A549 (cell line): ENCODE data around the gene CYP8B1. TPM values are rescaled to one million over a fixed set of nuclear protein-coding genes. Genes with fewer than 3 reads are reported as not detected.

Source experiments
- ATAC-seq, 2 experiments: fragments of 200-7000 bp in 1 of 2; fragments of >200 bp in 1 of 2; cut with Nextera tagmentation in 1 of 2; cut with Tn5 transposase in 1 of 2; 3 replicates each; pipeline versions ENCODE4 v1.8.0 to v1.9.1; 2018 to 2020; ENCODE audit warnings: mild to moderate bottlenecking in 1 of 2, moderate library complexity in 1 of 2
- CTCF ChIA-PET: fragments of 300-600 bp; sonication (Branson Sonifier 250); formaldehyde crosslinking; extraction: SDS; loops from one replicate; lab custom pipeline; 2021; ENCODE audit warnings: antibody characterized with exemption, inconsistent platforms; lab: Yijun Ruan, JAX
- POLR2A ChIA-PET: fragments of 350-600 bp; formaldehyde crosslinking; extraction: SDS; loops from one replicate; lab custom pipeline; 2021; ENCODE audit warnings: antibody characterized with exemption, inconsistent platforms; lab: Yijun Ruan, JAX
- DNase-seq, 2 experiments: peaks; one replicate each; pipeline versions ENCODE4 v3.0.0 to v3.0.0-alpha.2; 2011 to 2016; ENCODE audit warnings: low read depth in 1 of 2, low spot score in 1 of 2
- FAIRE-seq: peaks from 2 replicates; lab custom pipeline; 2011; peaks lifted over from hg19 to GRCh38; lab: Jason Lieb, UNC
- H3K27ac ChIP-seq, 2 experiments: fragments of >200 bp; sonication (Bioruptor Twin); formaldehyde crosslinking; 3 replicates each; pipeline ENCODE4 v1.5.1; 2016 to 2017
- H3K4me1 ChIP-seq: fragments of >200 bp; sonication (Bioruptor Twin); formaldehyde crosslinking; 3 replicates; pipeline ENCODE4 v1.6.1; 2016
- H3K4me2 ChIP-seq: fragments of >200 bp; sonication (Bioruptor Twin); formaldehyde crosslinking; 3 replicates; pipeline ENCODE4 v1.6.1; 2016
- H3K4me3 ChIP-seq: fragments of >200 bp; sonication (Bioruptor Twin); formaldehyde crosslinking; 3 replicates; pipeline ENCODE4 v1.5.1; 2016
- H3K9me3 ChIP-seq: fragments of >200 bp; sonication (Bioruptor Twin); formaldehyde crosslinking; 3 replicates; pipeline ENCODE4 v1.6.1; 2016
- ATOH8 ChIP-seq: fragments of 250-450 bp; sonication (Bioruptor Pico); IDR thresholded peaks from 2 replicates; pipeline ENCODE4 v1.5.0; 2020; ENCODE audit warnings: low read depth, mild to moderate bottlenecking, moderate library complexity
- BHLHE40 ChIP-seq: IDR thresholded peaks from 2 replicates; pipeline ENCODE4 v1.6.1; 2012; ENCODE audit warnings: low read depth, low read length, inconsistent platforms
- CBX2 ChIP-seq: fragments of 200-600 bp; sonication (generic); IDR thresholded peaks from 2 replicates; pipeline ENCODE4 v1.6.1; 2016; ENCODE audit warnings: low read depth, mild to moderate bottlenecking, borderline replicate concordance
- CBX8 ChIP-seq: fragments of 200-600 bp; sonication (generic); IDR thresholded peaks from 2 replicates; pipeline ENCODE4 v1.6.1; 2016
- CHD4 ChIP-seq: fragments of 200-600 bp; sonication (generic); IDR thresholded peaks from 2 replicates; pipeline ENCODE4 v1.6.1; 2016; ENCODE audit warnings: antibody characterized with exemption, mild to moderate bottlenecking, borderline replicate concordance
- CTCF ChIP-seq: fragments of >200 bp; sonication (Bioruptor Twin); formaldehyde crosslinking; IDR thresholded peaks from 3 replicates; pipeline ENCODE4 v1.5.1; 2016
- E2F6 ChIP-seq: IDR thresholded peaks from 2 replicates; pipeline ENCODE4 v1.6.1; 2012; ENCODE audit warnings: low read depth, borderline replicate concordance
- EP300 ChIP-seq, 2 experiments: fragments of >200 bp; sonication (Bioruptor Twin); formaldehyde crosslinking; IDR thresholded peaks; 2 replicates in 1 of 2; 3 replicates in 1 of 2; pipeline ENCODE4 v1.6.1; 2016 to 2017
- FOSB ChIP-seq: fragments of 250-450 bp; sonication (Bioruptor Pico); IDR thresholded peaks from 2 replicates; pipeline ENCODE4 v1.5.0; 2020; ENCODE audit warnings: mild to moderate bottlenecking, moderate library complexity
- FOSL2 ChIP-seq, 2 experiments: fragments of 450-650 bp in 1 of 2; fragments of >200 bp in 1 of 2; sonication (Bioruptor Twin) in 1 of 2; formaldehyde crosslinking; IDR thresholded peaks; 2 replicates each; pipeline versions ENCODE4 v1.5.0 to v1.6.1; 2016 to 2020; ENCODE audit warnings: mild to moderate bottlenecking in 1 of 2, moderate library complexity in 1 of 2
- FOXS1 ChIP-seq: fragments of 250-450 bp; sonication (Bioruptor Pico); IDR thresholded peaks from 2 replicates; pipeline ENCODE4 v1.5.0; 2020; ENCODE audit warnings: mild to moderate bottlenecking, moderate library complexity
- GATA3 ChIP-seq: IDR thresholded peaks from 2 replicates; pipeline ENCODE4 v1.6.1; 2012; ENCODE audit warnings: borderline replicate concordance
- HOXB13 ChIP-seq: fragments of 250-450 bp; sonication (Bioruptor Pico); IDR thresholded peaks from 2 replicates; pipeline ENCODE4 v1.5.0; 2020; ENCODE audit warnings: low read depth, mild to moderate bottlenecking, moderate library complexity
- MAFK ChIP-seq: fragments of 450-650 bp; IDR thresholded peaks from 2 replicates; pipeline ENCODE4 v1.6.1; 2014; ENCODE audit not compliant: partially characterized antibody
- MAX ChIP-seq: IDR thresholded peaks from 2 replicates; pipeline ENCODE4 v1.6.1; 2012
- MAZ ChIP-seq: fragments of 150-350 bp; IDR thresholded peaks from 2 replicates; pipeline ENCODE4 v1.6.1; 2014; ENCODE audit warnings: antibody characterized with exemption, low read depth, low read length, borderline replicate concordance
- PBX3 ChIP-seq: IDR thresholded peaks from 2 replicates; pipeline ENCODE4 v1.6.1; 2012
- POLR2A ChIP-seq: IDR thresholded peaks from 2 replicates; pipeline ENCODE4 v1.6.1; 2012; ENCODE audit warnings: mild to moderate bottlenecking, low read length
- RAD21 ChIP-seq, 2 experiments: fragments of >200 bp in 1 of 2; sonication (Bioruptor Twin) in 1 of 2; formaldehyde crosslinking in 1 of 2; IDR thresholded peaks in 1 of 2; conservative IDR thresholded peaks in 1 of 2; 2 replicates in 1 of 2; 3 replicates in 1 of 2; pipeline ENCODE4 v1.6.1; 2012 to 2018; ENCODE audit warnings: inconsistent platforms in 1 of 2
- REST ChIP-seq: fragments of 200-600 bp; sonication (generic); IDR thresholded peaks from 2 replicates; pipeline ENCODE4 v1.6.1; 2016; ENCODE audit warnings: antibody characterized with exemption, mild to moderate bottlenecking, moderate library complexity
- TP53 ChIP-seq: fragments of 250-450 bp; sonication (Bioruptor Pico); IDR thresholded peaks from 2 replicates; pipeline ENCODE4 v1.5.0; 2021; ENCODE audit warnings: mild to moderate bottlenecking, moderate library complexity
- USF2 ChIP-seq: fragments of 450-650 bp; IDR thresholded peaks from 2 replicates; pipeline ENCODE4 v1.6.1; 2014; ENCODE audit warnings: antibody characterized with exemption
- ZC3H11A ChIP-seq: fragments of 450-650 bp; IDR thresholded peaks from 2 replicates; pipeline ENCODE4 v1.6.1; 2014; ENCODE audit warnings: antibody characterized with exemption, mild to moderate bottlenecking
- ZSCAN20 ChIP-seq: fragments of 250-450 bp; sonication (Bioruptor Pico); IDR thresholded peaks from 2 replicates; pipeline ENCODE4 v1.8.0; 2022; ENCODE audit warnings: mild to moderate bottlenecking, moderate library complexity
- WGBS: methylation state at CpG from one replicate; pipeline ENCODE4 v1.1.6; 2017; ENCODE audit errors: missing lambda C conversion rate; 5-methylcytosine and 5-hydroxymethylcytosine counted together
- polyA plus RNA-seq, 4 experiments: library from polyadenylated mRNA; depleted of rRNA in 3 of 4; stranded (reverse); fragments of >200 nt; fragmentation: RNase III in 1 of 4; extraction: RNeasy Plus Mini Kit Qiagen cat#74134 plus additional on column Dnase treatment in 1 of 4; gene quantifications; 2 replicates in 3 of 4; 3 replicates in 1 of 4; pipeline ENCODE4 v1.2.3, GENCODE V29; 2011 to 2017

The CYP8B1 gene
- polyA plus RNA-seq, 2 of the 4 experiments (the other 2 are of a cell fraction) = not detected

GRCh38 chr3:42892169-42892568 lies 16.5 kb upstream of the CYP8B1 start:
- WGBS = 57% methylated on average over 1 of the region's 1 CpG
- no peak overlapping the region for H3K27ac ChIP-seq
- DNase-seq = no peak
- no peak for TF ChIP-seq HOXB13 (CRISPR knock-in tag)
- no peak for TF ChIP-seq BHLHE40
- TF ChIP-seq RAD21 (conservative IDR thresholded peaks at IDR 0.05 in 1 of 2, IDR thresholded peaks at IDR 0.05 in 1 of 2) = no peak
- no peak for TF ChIP-seq CBX8
- no peak for TF ChIP-seq MAX
- no peak for TF ChIP-seq GATA3
- no peak for TF ChIP-seq CBX2
- TF ChIP-seq TP53 (CRISPR knock-in tag) = no peak
- no peak for TF ChIP-seq MAFK
- TF ChIP-seq FOSB (CRISPR knock-in tag) = no peak
- no peak for TF ChIP-seq PBX3
- TF ChIP-seq ATOH8 (CRISPR knock-in tag) = no peak
- TF ChIP-seq ZC3H11A = no peak
- TF ChIP-seq FOXS1 (CRISPR knock-in tag) = no peak
- no peak for TF ChIP-seq USF2
- no peak overlapping the region for H3K4me3 ChIP-seq
- H3K4me2 ChIP-seq = no peak overlapping the region
- ChIA-PET POLR2A (no interaction called here), CTCF (no interaction called here)
- FAIRE-seq = no peak
- no peak for ATAC-seq
- no peaks in the 10 kb centered on the region for H3K4me1 ChIP-seq
- H3K9me3 ChIP-seq = no peaks in the 10 kb centered on the region

- DNase-seq = no peak
- no peaks in the 10 kb centered on the region for H3K4me1 ChIP-seq
- H3K27ac ChIP-seq = no peak overlapping the region
- ChIA-PET POLR2A (no interaction called here), CTCF (interaction anchor here (0.7 to 1.8 kb wide), 2 partner anchors 10 to 490 kb away, joined by 3 to 11 read pairs; no protein-coding TSS in a partner anchor)
- H3K9me3 ChIP-seq = no peaks in the 10 kb centered on the region
- no peak overlapping the region for H3K4me3 ChIP-seq
- no peak overlapping the region for H3K4me2 ChIP-seq
- WGBS = 100% methylated on average over 2 of the region's 2 CpGs
- no peak for ATAC-seq
- TF ChIP-seq TP53 (CRISPR knock-in tag) = no peak
- TF ChIP-seq POLR2A = no peak
- TF ChIP-seq USF2 = no peak
- no peak for TF ChIP-seq RAD21 (conservative IDR thresholded peaks at IDR 0.05 in 1 of 2, IDR thresholded peaks at IDR 0.05 in 1 of 2)
- no peak for TF ChIP-seq REST
- no peak for TF ChIP-seq ZSCAN20
- no peak for TF ChIP-seq MAFK
- no peak for TF ChIP-seq FOSL2 (IDR thresholded peaks at IDR 0.05)
- no peak for TF ChIP-seq FOSL2 (CRISPR knock-in tag; IDR thresholded peaks at IDR 0.05)
- no peak for TF ChIP-seq CHD4
- no peak for TF ChIP-seq MAZ
- no peak for TF ChIP-seq FOXS1 (CRISPR knock-in tag)
- no peak for TF ChIP-seq EP300 (IDR thresholded peaks at IDR 0.05)
- no peak for TF ChIP-seq E2F6
- TF ChIP-seq FOSB (CRISPR knock-in tag) = no peak
- TF ChIP-seq CTCF = no peak
- TF ChIP-seq ZC3H11A = no peak
- no peak for FAIRE-seq
Measured at GRCh38 chr3:42891042-42891441, 15.4 kb upstream of the CYP8B1 start.
